Endothelial cell (in vitro differentiated cells): ENCODE data around the gene HYDIN. TPM values are rescaled to one million over a fixed set of nuclear protein-coding genes. Genes with fewer than 3 reads are reported as not detected.

Experiments
- DNase-seq: peaks from one replicate; pipeline ENCODE4 v3.0.0; 2021; ENCODE audit warnings: low spot score
- H3K27ac Mint-ChIP-seq: one replicate; pipeline ENCODE4 v1.8.0; 2021; ENCODE audit warnings: mixed read lengths, inconsistent platforms; ENCODE audit not compliant: unreplicated experiment
- H3K27me3 Mint-ChIP-seq: one replicate; pipeline ENCODE4 v1.8.0; 2021; ENCODE audit warnings: mild to moderate bottlenecking, moderate library complexity, mixed read lengths, inconsistent platforms; ENCODE audit not compliant: unreplicated experiment
- H3K36me3 Mint-ChIP-seq: one replicate; pipeline ENCODE4 v1.8.0; 2021; ENCODE audit warnings: mild to moderate bottlenecking, low read depth, mixed read lengths, inconsistent platforms; ENCODE audit not compliant: unreplicated experiment
- H3K4me1 Mint-ChIP-seq: one replicate; pipeline ENCODE4 v1.8.0; 2021; ENCODE audit warnings: mild to moderate bottlenecking, mixed read lengths, inconsistent platforms; ENCODE audit not compliant: unreplicated experiment
- H3K4me3 Mint-ChIP-seq: one replicate; pipeline ENCODE4 v1.8.0; 2021; ENCODE audit warnings: mild to moderate bottlenecking, mixed read lengths, inconsistent platforms; ENCODE audit not compliant: unreplicated experiment
- H3K9me3 Mint-ChIP-seq: one replicate; pipeline ENCODE4 v1.8.0; 2021; ENCODE audit warnings: mixed read lengths, inconsistent platforms; ENCODE audit not compliant: unreplicated experiment
- CTCF ChIP-seq: fragments of 200-600 bp; sonication (generic); IDR thresholded peaks from one replicate; pipeline ENCODE4 v1.5.0; 2021; ENCODE audit warnings: antibody characterized with exemption; ENCODE audit not compliant: unreplicated experiment
- total RNA-seq: library from RNA; stranded (reverse); fragmentation: NEBNext Ultra II Directional; extraction: Animal tissue kit (Norgen Biotek cat#: 25700); gene quantifications from one replicate; pipeline ENCODE4 v1.2.1, GENCODE V29; 2021; ENCODE audit not compliant: unreplicated experiment

HYDIN gene
- total RNA-seq, 1 donor from 2014 or later = 2.5 TPM

DNA sequence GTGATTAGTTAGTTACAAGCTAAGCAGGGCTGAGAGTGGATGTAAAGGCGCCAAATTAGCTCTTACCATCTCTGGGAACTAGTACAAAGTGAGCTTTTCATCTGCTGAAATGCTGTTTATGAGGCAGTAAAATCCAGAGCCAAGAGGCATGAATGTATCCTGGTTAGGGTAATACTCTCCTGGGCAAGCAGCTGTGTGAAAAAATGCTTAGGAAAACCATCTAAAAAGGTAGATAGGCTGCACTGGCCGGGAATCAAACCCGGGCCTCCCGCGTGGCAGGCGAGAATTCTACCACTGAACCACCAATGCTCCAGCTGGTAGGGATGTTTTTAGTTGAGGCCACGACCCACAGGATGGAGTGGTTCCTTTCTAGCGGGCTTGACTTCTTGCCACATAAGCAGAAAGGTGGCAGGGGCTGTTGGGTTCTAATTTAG is 452.5 kb downstream of the HYDIN start:
- Mint-ChIP-seq H3K36me3 (peaks cover 43% of the 10 kb centered on the region), H3K27me3 (peaks cover 7% of the 10 kb centered on the region), H3K4me1 (peaks cover 3% of the 10 kb centered on the region), H3K4me3 (no peak overlapping the region), H3K27ac (no peak overlapping the region), H3K9me3 (no peaks in the 10 kb centered on the region)
- DNase-seq = no peak
- no peak for TF ChIP-seq CTCF

GRCh38 chr16:70777496-70777895 is 453.0 kb downstream of the HYDIN start:
- no peak for DNase-seq
- no peaks in the 10 kb centered on the region for H3K9me3 Mint-ChIP-seq
- no peak overlapping the region for H3K4me3 Mint-ChIP-seq
- no peak for TF ChIP-seq CTCF
- H3K36me3 Mint-ChIP-seq = peaks cover 38% of the 10 kb centered on the region
- no peak overlapping the region for H3K27ac Mint-ChIP-seq
- no peaks in the 10 kb centered on the region for H3K4me1 Mint-ChIP-seq
- H3K27me3 Mint-ChIP-seq = peaks cover 7% of the 10 kb centered on the region

GRCh38 chr16:70775399-70775798 is 455.1 kb downstream of the HYDIN start:
- no peak overlapping the region for H3K27ac Mint-ChIP-seq
- no peak for TF ChIP-seq CTCF
- peaks cover 7% of the 10 kb centered on the region for H3K27me3 Mint-ChIP-seq
- peaks cover 20% of the 10 kb centered on the region for H3K36me3 Mint-ChIP-seq
- H3K4me1 Mint-ChIP-seq = no peaks in the 10 kb centered on the region
- peak overlapping the region; percentile 59 for H3K4me3 Mint-ChIP-seq
- no peak for DNase-seq
- no peaks in the 10 kb centered on the region for H3K9me3 Mint-ChIP-seq

DNA sequence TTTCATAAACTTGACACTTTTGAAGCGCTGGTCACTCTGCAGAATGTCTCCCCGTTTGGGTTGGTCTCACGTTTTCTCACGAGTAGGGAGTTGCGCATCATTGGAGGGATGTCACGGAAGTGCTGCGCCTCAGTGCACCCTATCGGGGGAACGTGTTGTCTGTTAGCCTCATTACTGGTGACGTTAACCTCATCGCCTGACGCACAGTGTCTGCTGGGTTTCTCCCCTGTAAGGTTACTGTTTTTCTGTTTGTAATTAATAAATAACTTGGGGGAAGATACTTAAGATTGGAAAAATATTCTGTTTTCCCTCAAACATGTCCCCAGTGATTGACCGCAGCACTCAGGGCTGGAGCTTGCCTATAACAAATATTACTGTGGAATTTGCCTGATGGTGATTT is 456.3 kb downstream of the HYDIN start:
- no peak for DNase-seq
- Mint-ChIP-seq H3K27ac (no peak overlapping the region), H3K4me3 (no peak overlapping the region), H3K27me3 (peaks cover 10% of the 10 kb centered on the region), H3K36me3 (peaks cover 13% of the 10 kb centered on the region), H3K4me1 (no peaks in the 10 kb centered on the region), H3K9me3 (no peaks in the 10 kb centered on the region)
- no peak for TF ChIP-seq CTCF

GRCh38 chr16:70772493-70772892 is 458.0 kb downstream of the HYDIN start:
- Mint-ChIP-seq H3K4me3 (no peak overlapping the region), H3K27me3 (peaks cover 4% of the 10 kb centered on the region), H3K27ac (no peak overlapping the region), H3K9me3 (no peaks in the 10 kb centered on the region), H3K36me3 (peaks cover 5% of the 10 kb centered on the region), H3K4me1 (no peaks in the 10 kb centered on the region)
- TF ChIP-seq CTCF = no peak
- no peak for DNase-seq
